HepG2 (cell line): Measurements from ENCODE around the gene B4GALT3. TPM values are rescaled to one million over a fixed set of nuclear protein-coding genes. Genes with fewer than 3 reads are reported as not detected.

Source experiments
- ATAC-seq: fragments of 200-7000 bp; cut with Tn5 transposase; 3 replicates; pipeline ENCODE4 v1.9.1; 2020; ENCODE audit warnings: mild to moderate bottlenecking, moderate library complexity
- BruUV-seq: library from RNA; stranded (reverse); fragments of 400-500 nt; replicated peaks from 2 replicates; lab custom pipeline; 2021; lab: Mats Ljungman, UMichigan
- CTCF ChIA-PET: fragments of 300-600 bp; formaldehyde crosslinking; extraction: SDS; loops from one replicate; lab custom pipeline; 2021; ENCODE audit warnings: low total read pairs, inconsistent platforms, low intra/inter-chr PET ratio; lab: Yijun Ruan, JAX
- POLR2A ChIA-PET: fragments of 350-600 bp; sonication (Branson Sonifier 250); formaldehyde crosslinking; loops from one replicate; lab custom pipeline; 2020; ENCODE audit warnings: antibody characterized with exemption, inconsistent platforms; lab: Yijun Ruan, JAX
- DNase-seq: peaks from one replicate; pipeline ENCODE4 v3.0.0-alpha.2; 2015; ENCODE audit warnings: low spot score
- FAIRE-seq: peaks from 3 replicates; lab custom pipeline; 2011; peaks lifted over from hg19 to GRCh38; lab: Jason Lieb, UNC
- H2AFZ ChIP-seq: one replicate; pipeline ENCODE4 v1.6.1; 2011; ENCODE audit warnings: low read length, inconsistent platforms
- H3K27ac ChIP-seq: fragments of 300-600 bp; 3 replicates; pipeline ENCODE4 v1.8.0; 2011; ENCODE audit warnings: mixed run types, mild to moderate bottlenecking, mixed read lengths, low read length, inconsistent platforms; ENCODE audit not compliant: insufficient read depth; ENCODE audit errors: extremely low read length
- H3K27me3 ChIP-seq, 2 experiments: fragments of 200-600 bp in 1 of 2; 2 replicates in 1 of 2; 3 replicates in 1 of 2; pipeline versions ENCODE4 v1.6.0 to v1.8.0; 2011; ENCODE audit warnings: low read length in 2 of 2, mild to moderate bottlenecking in 2 of 2, moderate library complexity in 2 of 2, inconsistent platforms in 1 of 2; ENCODE audit not compliant: insufficient read depth in 2 of 2, control insufficient read depth in 1 of 2
- H3K36me3 ChIP-seq, 2 experiments: fragments of 200-600 bp in 1 of 2; replicated peaks in 1 of 2; 2 replicates in 1 of 2; 3 replicates in 1 of 2; pipeline versions ENCODE4 v1.5.1 to v1.8.0; 2011; ENCODE audit warnings: low read length in 2 of 2, inconsistent platforms in 1 of 2; ENCODE audit not compliant: insufficient read depth in 2 of 2, control insufficient read depth in 1 of 2
- H3K4me1 ChIP-seq: 2 replicates; pipeline ENCODE4 v1.5.1; 2012; ENCODE audit warnings: low read length, inconsistent platforms; ENCODE audit not compliant: insufficient read depth
- H3K4me2 ChIP-seq: 2 replicates; pipeline ENCODE4 v1.6.0; 2011; ENCODE audit warnings: low read depth, low read length, inconsistent platforms
- H3K4me3 ChIP-seq, 3 experiments: fragments of 200-600 bp in 1 of 3; sonication (generic), shearing (Covaris generic) in 1 of 3; replicated peaks in 1 of 3; 2 replicates each; pipeline ENCODE4 v1.5.1; 2011 to 2016; ENCODE audit warnings: low read length in 3 of 3, inconsistent platforms in 2 of 3, low read depth in 2 of 3, mild to moderate bottlenecking in 2 of 3, control low read depth in 1 of 3, mixed read lengths in 1 of 3; ENCODE audit not compliant: insufficient read depth in 1 of 3
- H3K79me2 ChIP-seq: one replicate; pipeline ENCODE4 v1.6.1; 2011; ENCODE audit warnings: low read length, inconsistent platforms; ENCODE audit not compliant: insufficient read depth
- H3K9ac ChIP-seq: 2 replicates; pipeline ENCODE4 v1.6.0; 2011; ENCODE audit warnings: mild to moderate bottlenecking, low read depth, low read length, inconsistent platforms; ENCODE audit not compliant: insufficient read depth
- H3K9me3 ChIP-seq: 2 replicates; pipeline ENCODE4 v1.5.1; 2012; ENCODE audit warnings: mild to moderate bottlenecking, low read length
- H4K20me1 ChIP-seq: 2 replicates; pipeline ENCODE4 v1.6.0; 2011; ENCODE audit warnings: inconsistent platforms, mild to moderate bottlenecking, low read length, moderate library complexity; ENCODE audit not compliant: insufficient read depth
- ATM ChIP-seq: fragments of 450-650 bp; IDR thresholded peaks from 2 replicates; pipeline ENCODE4 v1.7.1; 2017; ENCODE audit warnings: mild to moderate bottlenecking, borderline replicate concordance
- CENPBD1 ChIP-seq: sonication (generic); formaldehyde crosslinking; IDR thresholded peaks from 2 replicates; pipeline ENCODE4 v1.8.0; 2022; ENCODE audit warnings: missing genetic modification reagents, low read depth, mild to moderate bottlenecking, borderline replicate concordance
- FOXA1 ChIP-seq, 2 experiments: fragments of 450-650 bp in 1 of 2; sonication (generic) in 1 of 2; formaldehyde crosslinking in 1 of 2; IDR thresholded peaks; 2 replicates each; pipeline versions ENCODE4 v1.4.0 to v1.6.1; 2016 to 2020; ENCODE audit warnings: missing genetic modification reagents in 1 of 2
- KDM5B ChIP-seq: sonication (generic); formaldehyde crosslinking; IDR thresholded peaks from 2 replicates; pipeline ENCODE4 v1.4.0; 2020; ENCODE audit warnings: missing genetic modification reagents, mild to moderate bottlenecking, borderline replicate concordance
- MXD4 ChIP-seq: IDR thresholded peaks from 2 replicates; pipeline ENCODE4 v1.6.1; 2016; ENCODE audit warnings: mild to moderate bottlenecking, missing biosample characterization, missing genetic modification reagents
- TBL1XR1 ChIP-seq: fragments of 150-350 bp; IDR thresholded peaks from 2 replicates; pipeline ENCODE4 v1.6.1; 2014; ENCODE audit warnings: borderline replicate concordance, low read length; ENCODE audit not compliant: partially characterized antibody
- USF2 ChIP-seq, 2 experiments: sonication (generic) in 1 of 2; formaldehyde crosslinking in 1 of 2; IDR thresholded peaks; 2 replicates each; pipeline versions ENCODE4 v1.5.1 to v1.6.1; 2011 to 2020; ENCODE audit warnings: borderline replicate concordance in 1 of 2, low read depth in 1 of 2, low read length in 1 of 2, mild to moderate bottlenecking in 1 of 2, missing genetic modification reagents in 1 of 2, moderate library complexity in 1 of 2
- ZBTB33 ChIP-seq: sonication (generic); formaldehyde crosslinking; IDR thresholded peaks from 2 replicates; pipeline ENCODE4 v1.4.0; 2020; ENCODE audit warnings: missing genetic modification reagents
- ZFP36 ChIP-seq: fragments of 150-350 bp; IDR thresholded peaks from 2 replicates; pipeline ENCODE4 v1.6.1; 2018; ENCODE audit warnings: borderline replicate concordance, low read length, low read depth; ENCODE audit not compliant: partially characterized antibody
- ZNF225 ChIP-seq: sonication (generic); formaldehyde crosslinking; IDR thresholded peaks from 2 replicates; pipeline ENCODE4 v1.4.0; 2020; ENCODE audit warnings: mild to moderate bottlenecking, missing genetic modification reagents
- ZNF333 ChIP-seq: sonication (generic); formaldehyde crosslinking; IDR thresholded peaks from 2 replicates; pipeline ENCODE4 v1.4.0; 2020; ENCODE audit warnings: mild to moderate bottlenecking, missing genetic modification reagents, borderline replicate concordance
- ZNF496 ChIP-seq: sonication (generic); formaldehyde crosslinking; IDR thresholded peaks from 2 replicates; pipeline ENCODE4 v1.8.1; 2023; ENCODE audit warnings: mild to moderate bottlenecking, moderate library complexity, missing genetic modification reagents; ENCODE audit not compliant: insufficient replicate concordance
- WGBS: methylation state at CpG from one replicate; pipeline ENCODE4 v1.1.6; 2017; ENCODE audit warnings: low lambda C conversion rate; 5-methylcytosine and 5-hydroxymethylcytosine counted together
- in situ Hi-C: cut with HindIII; loops from 2 replicates; pipeline ENCODE4 v1.10.0; 2017; ENCODE audit warnings: low pct_unique_long_range_greater_than_20kb; ENCODE audit not compliant: extremely low pct_ligation_motif_present
- intact Hi-C: fragments of 100-400 bp; cut with micrococcal nuclease; formaldehyde crosslinking; loops from one replicate; pipeline ENCODE4 v1.10.0; 2022; ENCODE audit not compliant: unreplicated experiment
- polyA plus RNA-seq, 8 experiments: library from polyadenylated mRNA; depleted of rRNA in 3 of 8; stranded (reverse) in 7 of 8; unstranded in 1 of 8; fragments of >200 nt; fragmentation: Illumina TruSeq in 4 of 8; extraction: Trizol in 4 of 8; gene quantifications; 2 replicates each; pipeline versions ENCODE4 v1.2.1 to v1.2.3, GENCODE V29; 2011 to 2016; ENCODE audit warnings: low read depth in 4 of 8, missing spikeins in 1 of 8, mixed read lengths in 1 of 8; ENCODE audit not compliant: insufficient read depth in 1 of 8
- total RNA-seq, 5 experiments: library from RNA; depleted of rRNA; stranded (reverse); fragments of >200 nt; fragmentation: Illumina TruSeq; extraction: Trizol; gene quantifications; 2 replicates each; pipeline ENCODE4 v1.2.3, GENCODE V29; 2016; ENCODE audit warnings: low read depth in 1 of 5
- TF ChIP-seq, protein P1 (sequence below): sonication (generic); formaldehyde crosslinking; IDR thresholded peaks from 2 replicates; pipeline ENCODE4 v1.5.0; 2020; ENCODE audit warnings: missing genetic modification reagents
- TF ChIP-seq, protein P2 (sequence below): sonication (generic); formaldehyde crosslinking; IDR thresholded peaks from 2 replicates; pipeline ENCODE4 v1.8.0; 2022; ENCODE audit warnings: mild to moderate bottlenecking, missing genetic modification reagents

Gene B4GALT3
- total and polyA plus RNA-seq, 2 of the 13 experiments (the other 11 are each of a cell fraction or from before 2014, with no cell fraction given), result 35.6 to 40.4 TPM

GRCh38 chr1:161171191-161171590, 6.1 kb downstream of the B4GALT3 start:
- Histone ChIP-seq H3K9me3 (no peaks in the 10 kb centered on the region), H3K4me1 (peaks cover 16% of the 10 kb centered on the region), H3K27me3 (no peaks in the 10 kb centered on the region), H3K79me2 (peaks cover 2% of the 10 kb centered on the region), H3K36me3 (peaks cover 11 to 43% of the 10 kb centered on the region in 2 experiments), H3K27ac (no peak overlapping the region), H2AFZ (no peak overlapping the region), H3K9ac (no peak overlapping the region), H3K4me3 (no peak overlapping the region), H3K4me2 (no peak overlapping the region), H4K20me1 (no peaks in the 10 kb centered on the region)
- TF ChIP-seq MXD4 (CRISPR knock-in tag), result no peak
- no peak for TF ChIP-seq ATM
- TF ChIP-seq CENPBD1 (CRISPR knock-in tag), result no peak
- no peak for TF ChIP-seq ZFP36
- TF ChIP-seq FOXA1 (IDR thresholded peaks at IDR 0.05), result no peak
- TF ChIP-seq FOXA1 (CRISPR knock-in tag; IDR thresholded peaks at IDR 0.05), result no peak
- TF ChIP-seq, protein P1, sequence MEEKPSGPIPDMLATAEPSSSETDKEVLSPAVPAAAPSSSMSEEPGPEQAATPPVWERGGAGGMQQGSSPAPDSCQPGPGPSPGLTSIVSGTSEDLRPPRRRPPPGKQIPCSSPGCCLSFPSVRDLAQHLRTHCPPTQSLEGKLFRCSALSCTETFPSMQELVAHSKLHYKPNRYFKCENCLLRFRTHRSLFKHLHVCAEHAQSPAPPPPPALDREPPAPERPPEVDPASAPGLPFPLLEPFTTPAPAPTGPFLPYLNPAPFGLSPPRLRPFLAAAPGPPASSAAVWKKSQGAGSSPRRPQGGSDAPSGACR, result no peak
- no peak for TF ChIP-seq TBL1XR1
- no peak for TF ChIP-seq ZNF333
- TF ChIP-seq USF2 (IDR thresholded peaks at IDR 0.05; ENCODE audit: low read depth, low read length), result no peak
- TF ChIP-seq USF2 (CRISPR knock-in tag; IDR thresholded peaks at IDR 0.05; ENCODE audit: borderline replicate concordance), result no peak
- TF ChIP-seq ZNF496, result no peak
- no peak for TF ChIP-seq KDM5B (CRISPR knock-in tag)
- no peak for TF ChIP-seq ZNF225 (CRISPR knock-in tag)
- TF ChIP-seq ZBTB33 (CRISPR knock-in tag), result no peak
- TF ChIP-seq, protein P2, sequence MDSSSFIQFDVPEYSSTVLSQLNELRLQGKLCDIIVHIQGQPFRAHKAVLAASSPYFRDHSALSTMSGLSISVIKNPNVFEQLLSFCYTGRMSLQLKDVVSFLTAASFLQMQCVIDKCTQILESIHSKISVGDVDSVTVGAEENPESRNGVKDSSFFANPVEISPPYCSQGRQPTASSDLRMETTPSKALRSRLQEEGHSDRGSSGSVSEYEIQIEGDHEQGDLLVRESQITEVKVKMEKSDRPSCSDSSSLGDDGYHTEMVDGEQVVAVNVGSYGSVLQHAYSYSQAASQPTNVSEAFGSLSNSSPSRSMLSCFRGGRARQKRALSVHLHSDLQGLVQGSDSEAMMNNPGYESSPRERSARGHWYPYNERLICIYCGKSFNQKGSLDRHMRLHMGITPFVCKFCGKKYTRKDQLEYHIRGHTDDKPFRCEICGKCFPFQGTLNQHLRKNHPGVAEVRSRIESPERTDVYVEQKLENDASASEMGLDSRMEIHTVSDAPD (CRISPR knock-in tag), result no peak
- ATAC-seq (no peak), FAIRE-seq (no peak), DNase-seq (no peak)
- ChIA-PET POLR2A (no interaction called here), CTCF (no interaction called here)
- intact Hi-C loops (no loop called here), in situ Hi-C loops (no loop called here)
- WGBS, result 84% methylated on average over 5 of the region's 5 CpGs
- BruUV-seq, result no TSS peak
